ENCODE measurements around the gene HTRA1. TPM values are rescaled to one million over a fixed set of nuclear protein-coding genes. Genes with fewer than 3 reads are reported as not detected.

The HTRA1 gene
- polyA plus RNA-seq, 3 donors, result 0.84 to 4.7 (median 2.2) TPM

- intact Hi-C loops (cut with micrococcal nuclease), result no loop called here
- no peaks in the 10 kb centered on the region for H3K36me3 ChIP-seq (replicated peaks in 1 of 2; ENCODE audit: control insufficient read depth in 1 of 2, insufficient read depth in 2 of 2, low read length in 2 of 2)
- H3K9me3 Mint-ChIP-seq, result peaks cover 0 to 8% (median under 1%) of the 10 kb centered on the region in 7 donors
Observed at GRCh38 chr10:122454071-122454470, 7.3 kb upstream of the HTRA1 start.

DNA sequence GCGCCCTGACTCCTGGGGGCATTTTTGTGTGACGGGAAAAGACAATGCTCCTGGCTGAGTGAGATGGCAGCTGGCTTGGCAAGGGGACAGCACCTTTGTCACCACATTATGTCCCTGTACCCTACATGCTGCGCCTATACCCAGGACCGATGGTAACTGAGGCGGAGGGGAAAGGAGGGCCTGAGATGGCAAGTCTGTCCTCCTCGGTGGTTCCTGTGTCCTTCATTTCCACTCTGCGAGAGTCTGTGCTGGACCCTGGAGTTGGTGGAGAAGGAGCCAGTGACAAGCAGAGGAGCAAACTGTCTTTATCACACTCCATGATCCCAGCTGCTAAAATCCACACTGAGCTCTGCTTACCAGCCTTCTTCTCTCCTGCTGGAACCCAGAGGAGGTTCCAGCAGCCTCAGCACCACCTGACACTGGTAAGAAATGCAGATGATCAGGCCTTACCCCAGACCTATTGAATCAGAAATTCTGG lies 6.7 kb upstream of the HTRA1 start, which contains the start of gene ARMS2:
Gene ARMS2, plus strand, starts transcription at position 51 of the 478 bp plus-strand sequence. Its CDS starts 75 bp downstream, at position 126.
- TF ChIP-seq, protein P1, sequence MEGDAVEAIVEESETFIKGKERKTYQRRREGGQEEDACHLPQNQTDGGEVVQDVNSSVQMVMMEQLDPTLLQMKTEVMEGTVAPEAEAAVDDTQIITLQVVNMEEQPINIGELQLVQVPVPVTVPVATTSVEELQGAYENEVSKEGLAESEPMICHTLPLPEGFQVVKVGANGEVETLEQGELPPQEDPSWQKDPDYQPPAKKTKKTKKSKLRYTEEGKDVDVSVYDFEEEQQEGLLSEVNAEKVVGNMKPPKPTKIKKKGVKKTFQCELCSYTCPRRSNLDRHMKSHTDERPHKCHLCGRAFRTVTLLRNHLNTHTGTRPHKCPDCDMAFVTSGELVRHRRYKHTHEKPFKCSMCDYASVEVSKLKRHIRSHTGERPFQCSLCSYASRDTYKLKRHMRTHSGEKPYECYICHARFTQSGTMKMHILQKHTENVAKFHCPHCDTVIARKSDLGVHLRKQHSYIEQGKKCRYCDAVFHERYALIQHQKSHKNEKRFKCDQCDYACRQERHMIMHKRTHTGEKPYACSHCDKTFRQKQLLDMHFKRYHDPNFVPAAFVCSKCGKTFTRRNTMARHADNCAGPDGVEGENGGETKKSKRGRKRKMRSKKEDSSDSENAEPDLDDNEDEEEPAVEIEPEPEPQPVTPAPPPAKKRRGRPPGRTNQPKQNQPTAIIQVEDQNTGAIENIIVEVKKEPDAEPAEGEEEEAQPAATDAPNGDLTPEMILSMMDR (IDR thresholded peaks at IDR 0.05), result no peak
- no peaks in the 10 kb centered on the region for H3K79me2 ChIP-seq (ENCODE audit: insufficient read depth, low read length)
- WGBS (ENCODE audit: insufficient coverage), result no CpG with 5 or more reads among the region's 7 CpGs

More at GRCh38 chr10:122454071-122454470, 7.3 kb upstream of the HTRA1 start:
- Mint-ChIP-seq H3K36me3 (no peaks in the 10 kb centered on the region), H3K27ac (no peak overlapping the region), H3K4me1 (no peaks in the 10 kb centered on the region), H3K4me3 (no peak overlapping the region), H3K27me3 (ENCODE audit: low read depth in 3 of 3) (peaks cover 49 to 76% (median 62%) of the 10 kb centered on the region in 3 donors)
- TF ChIP-seq, protein P1 (IDR thresholded peaks at IDR 0.05), result no peak
- Histone ChIP-seq H3K4me1 (ENCODE audit: control insufficient read depth in 1 of 2, insufficient read depth in 2 of 2, low read length in 2 of 2) (no peaks in the 10 kb centered on the region), H4K20me1 (ENCODE audit: insufficient read depth, low read length) (no peaks in the 10 kb centered on the region), H3K27me3 (ENCODE audit: control insufficient read depth in 2 of 2, insufficient read depth in 2 of 2, low read length in 2 of 2) (peaks cover 31 to 49% of the 10 kb centered on the region in 2 donors), H3K79me2 (ENCODE audit: insufficient read depth, low read length) (no peaks in the 10 kb centered on the region), H3K4me3 (replicated peaks in 1 of 3; ENCODE audit: low read depth in 2 of 3, low read length in 3 of 3) (no peak overlapping the region), H3K27ac (ENCODE audit: low read depth in 1 of 2, low read length in 2 of 2) (no peak overlapping the region), H3K9me3 (replicated peaks in 1 of 2; ENCODE audit: control insufficient read depth in 1 of 2, insufficient read depth in 1 of 2, low read length in 2 of 2) (peaks cover 0 to 4% of the 10 kb centered on the region in 2 donors), H2AFZ (ENCODE audit: insufficient read depth, low read depth, low read length, poor library complexity, severe bottlenecking) (no peak overlapping the region), H3K4me2 (replicated peaks; ENCODE audit: extremely low read depth, low read length, poor library complexity, severe bottlenecking) (no peak overlapping the region), H3K9ac (ENCODE audit: insufficient read depth, low read length, poor library complexity, severe bottlenecking) (no peak overlapping the region)
- no peak for DNase-seq
- WGBS (ENCODE audit: insufficient coverage), result no CpG with 5 or more reads among the region's 3 CpGs

More for the DNA sequence above, 6.7 kb upstream of the HTRA1 start, which contains the start of gene ARMS2:
- H3K27ac Mint-ChIP-seq, result no peak within 1 kb of the TSS
- H3K27me3 ChIP-seq (ENCODE audit: control insufficient read depth in 2 of 2, insufficient read depth in 2 of 2, low read length in 2 of 2), result peaks cover 35 to 50% of the 10 kb centered on the region in 2 donors
- intact Hi-C loops (cut with micrococcal nuclease), result no loop called here
- no peak within 1 kb of the TSS for H3K27ac ChIP-seq (ENCODE audit: low read depth in 1 of 2, low read length in 2 of 2)
- H3K4me1 Mint-ChIP-seq, result peaks cover 4% of the 10 kb centered on the region
- H3K9me3 ChIP-seq (replicated peaks in 1 of 2; ENCODE audit: control insufficient read depth in 1 of 2, insufficient read depth in 1 of 2, low read length in 2 of 2), result peaks cover 0 to 9% of the 10 kb centered on the region in 2 donors
- H3K36me3 ChIP-seq (replicated peaks in 1 of 2; ENCODE audit: control insufficient read depth in 1 of 2, insufficient read depth in 2 of 2, low read length in 2 of 2), result no peaks in the 10 kb centered on the region
- H2AFZ ChIP-seq (ENCODE audit: insufficient read depth, low read depth, low read length, poor library complexity, severe bottlenecking), result no peak within 1 kb of the TSS
- H3K4me3 ChIP-seq (replicated peaks in 1 of 3; ENCODE audit: low read depth in 2 of 3, low read length in 3 of 3), result no peak within 1 kb of the TSS
- H3K27me3 Mint-ChIP-seq (ENCODE audit: low read depth in 3 of 3), result peaks cover 50 to 76% (median 63%) of the 10 kb centered on the region in 3 donors
- H3K4me3 Mint-ChIP-seq, result no peak within 1 kb of the TSS
- no peak within 1 kb of the TSS for H3K9ac ChIP-seq (ENCODE audit: insufficient read depth, low read length, poor library complexity, severe bottlenecking)
- H3K4me2 ChIP-seq (replicated peaks; ENCODE audit: extremely low read depth, low read length, poor library complexity, severe bottlenecking), result no peak within 1 kb of the TSS
- peaks cover 0 to 9% (median 3%) of the 10 kb centered on the region in 7 donors for H3K9me3 Mint-ChIP-seq
- DNase-seq, result no peak
- no peaks in the 10 kb centered on the region for H4K20me1 ChIP-seq (ENCODE audit: insufficient read depth, low read length)
- H3K4me1 ChIP-seq (ENCODE audit: control insufficient read depth in 1 of 2, insufficient read depth in 2 of 2, low read length in 2 of 2), result no peaks in the 10 kb centered on the region
- H3K36me3 Mint-ChIP-seq, result no peaks in the 10 kb centered on the region
